GM10266 (cell line): ENCODE results near the gene BRDT.

Source experiments
- DNase-seq: peaks from one replicate; pipeline ENCODE4 v3.0.0; 2012; ENCODE audit errors: extremely low spot score
- CTCF ChIP-seq: IDR thresholded peaks from 2 replicates; pipeline ENCODE4 v1.5.1; 2012; ENCODE audit warnings: mild to moderate bottlenecking, low read depth; ENCODE audit not compliant: control insufficient read depth, insufficient read depth; ENCODE audit errors: missing control alignments

The BRDT gene

DNA sequence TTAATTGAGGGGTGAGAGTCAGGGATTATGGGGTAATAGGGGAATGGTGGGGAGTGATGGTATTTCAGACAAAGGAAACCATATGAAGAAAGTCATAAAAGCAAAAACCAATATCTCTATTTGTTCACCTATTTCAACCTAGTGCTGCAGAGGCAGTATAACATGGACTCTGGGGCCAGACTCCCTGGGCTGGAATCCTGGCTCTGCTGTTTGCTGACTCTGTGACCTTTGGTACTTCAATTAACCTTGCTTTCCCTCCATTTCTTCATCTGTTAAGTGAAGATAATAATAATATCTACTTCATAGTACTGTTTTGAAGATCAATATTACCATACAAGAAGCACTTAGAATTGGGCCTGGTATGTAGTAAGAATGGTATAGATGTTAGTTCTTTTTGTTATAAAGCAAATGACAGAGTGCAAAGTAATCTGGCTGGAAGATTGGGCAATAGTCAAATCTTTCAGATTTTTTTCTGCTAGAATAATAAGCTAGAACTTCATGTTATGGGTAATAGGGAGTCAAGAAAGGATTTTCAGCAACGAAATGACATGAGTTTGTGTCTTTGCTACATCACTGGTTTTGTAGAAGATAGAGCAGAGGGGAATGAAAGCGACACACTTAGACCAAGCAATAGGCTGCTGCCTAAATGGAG lies 89.6 kb downstream of the BRDT start:
- no peak for DNase-seq
- TF ChIP-seq CTCF: no peak

DNA sequence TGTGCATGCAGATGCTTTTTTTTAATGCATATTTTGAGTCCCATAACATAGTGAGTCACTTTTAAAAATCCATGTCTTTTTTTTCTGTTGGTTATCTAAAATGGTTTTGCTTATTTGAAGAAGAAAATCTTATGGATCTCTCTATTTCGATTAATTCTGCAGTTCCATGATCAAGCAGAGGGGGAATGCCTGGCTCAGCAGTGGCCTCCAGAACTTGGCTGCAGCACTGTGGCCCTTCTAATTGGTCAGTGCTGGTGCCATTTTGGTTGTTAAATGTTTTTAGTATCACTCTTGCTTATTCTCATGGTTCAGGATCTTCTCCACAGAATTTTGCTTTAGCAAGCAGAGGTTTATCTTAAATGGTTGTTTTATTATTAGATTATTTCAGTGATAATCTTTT lies 91.8 kb downstream of the BRDT start:
- TF ChIP-seq CTCF: no peak
- no peak for DNase-seq

DNA sequence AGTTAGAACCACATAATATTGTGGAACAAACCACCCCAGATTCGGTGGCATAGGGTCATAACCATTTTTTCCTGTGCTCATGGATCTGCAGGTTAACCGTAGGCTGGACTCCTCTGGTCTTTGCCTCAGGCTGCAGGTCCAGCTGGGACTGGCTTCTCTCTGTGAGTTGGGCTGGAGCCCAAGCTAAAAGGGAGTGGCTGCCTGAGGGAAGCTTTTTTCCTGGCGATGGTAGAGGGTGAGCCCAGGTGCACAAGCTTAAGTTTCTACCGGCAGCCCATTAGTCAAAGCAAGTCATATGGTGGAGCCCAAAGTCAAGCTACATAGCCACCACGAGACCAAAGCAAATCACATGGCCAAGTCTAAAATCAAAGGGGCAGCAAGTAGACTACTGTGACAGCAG lies 94.4 kb downstream of the BRDT start:
- TF ChIP-seq CTCF: no peak
- DNase-seq: no peak

GRCh38 chr1:92045766-92046495 lies 96.7 kb downstream of the BRDT start:
- DNase-seq: no peak
- TF ChIP-seq CTCF: no peak

- no peak for DNase-seq
- no peak for TF ChIP-seq CTCF
These were observed 102.7 kb downstream of the BRDT start for GRCh38 chr1:92051948-92052347.
